K562 (cell line): ENCODE data around the gene DENND1A. TPM values are rescaled to one million over a fixed set of nuclear protein-coding genes. Genes with fewer than 3 reads are reported as not detected.

Experiments used
- ATAC-seq: fragments of 200-7000 bp; cut with Tn5 transposase; 3 replicates; pipeline ENCODE4 v1.9.1; 2020; ENCODE audit warnings: moderate library complexity
- BruUV-seq: library from RNA; stranded (reverse); fragments of 400-500 nt; replicated peaks from 2 replicates; lab custom pipeline; 2021; lab: Mats Ljungman, UMichigan
- CTCF ChIA-PET: fragments of 300-600 bp; formaldehyde crosslinking; extraction: SDS; loops from one replicate; lab custom pipeline; 2021; ENCODE audit warnings: low intra/inter-chr PET ratio; lab: Yijun Ruan, JAX
- POLR2A ChIA-PET: fragments of 300-600, 350-650 bp; sonication (Branson Sonifier 250); formaldehyde crosslinking; extraction: SDS; loops from one replicate; lab custom pipeline; 2021; ENCODE audit warnings: antibody characterized with exemption, inconsistent platforms; lab: Yijun Ruan, JAX
- DNase-seq, 4 experiments: peaks; one replicate each; pipeline versions ENCODE4 v3.0.0 to v3.0.0-alpha.2; 2011 to 2018; ENCODE audit warnings: low spot score in 3 of 4, mixed read lengths in 3 of 4; ENCODE audit errors: extremely low read depth in 1 of 4
- FAIRE-seq: peaks from 2 replicates; lab custom pipeline; 2011; peaks lifted over from hg19 to GRCh38; lab: Jason Lieb, UNC
- H2AFZ ChIP-seq: 2 replicates; pipeline ENCODE4 v1.6.0; 2011; ENCODE audit warnings: low read depth, low read length, control low read depth, inconsistent platforms
- H3K27ac ChIP-seq: fragments of 200-600 bp; 3 replicates; pipeline ENCODE4 v1.8.0; 2011; ENCODE audit warnings: low read depth, mild to moderate bottlenecking, control low read depth, inconsistent platforms, low read length, moderate library complexity, mixed read lengths; ENCODE audit errors: extremely low read depth
- H3K27me3 ChIP-seq, 2 experiments: fragments of 300-600 bp in 1 of 2; 2 replicates in 1 of 2; 3 replicates in 1 of 2; pipeline versions ENCODE4 v1.6.0 to v1.8.0; 2011; ENCODE audit warnings: inconsistent platforms in 2 of 2, low read length in 2 of 2, mild to moderate bottlenecking in 1 of 2, mixed read lengths in 1 of 2, moderate library complexity in 1 of 2; ENCODE audit not compliant: control insufficient read depth in 2 of 2, insufficient read depth in 2 of 2
- H3K36me3 ChIP-seq: fragments of 300-600 bp; 3 replicates; pipeline ENCODE4 v1.8.0; 2011; ENCODE audit warnings: mild to moderate bottlenecking, low read length, inconsistent platforms; ENCODE audit not compliant: control insufficient read depth, insufficient read depth
- H3K4me1 ChIP-seq, 2 experiments: fragments of 200-600 bp in 1 of 2; replicated peaks in 1 of 2; 2 replicates in 1 of 2; 3 replicates in 1 of 2; pipeline versions ENCODE4 v1.5.1 to v1.8.0; 2011; ENCODE audit warnings: inconsistent platforms in 2 of 2, low read length in 2 of 2, mild to moderate bottlenecking in 1 of 2, mixed read lengths in 1 of 2, moderate library complexity in 1 of 2; ENCODE audit not compliant: control insufficient read depth in 2 of 2, insufficient read depth in 2 of 2
- H3K4me2 ChIP-seq: 2 replicates; pipeline ENCODE4 v1.6.1; 2011; ENCODE audit warnings: low read length, control low read depth, inconsistent platforms, mixed read lengths; ENCODE audit not compliant: insufficient read depth
- H3K4me3 ChIP-seq: fragments of 200-600 bp; sonication (generic), shearing (Covaris generic); 2 replicates; pipeline ENCODE4 v1.5.1; 2016; ENCODE audit warnings: control low read depth, inconsistent platforms
- H3K79me2 ChIP-seq: fragments of 200-600 bp; 3 replicates; pipeline ENCODE4 v1.8.0; 2011; ENCODE audit warnings: low read length, inconsistent platforms; ENCODE audit not compliant: control insufficient read depth, insufficient read depth
- H3K9ac ChIP-seq, 2 experiments: 2 replicates each; pipeline versions ENCODE4 v1.6.0 to v1.6.1; 2011; ENCODE audit warnings: low read depth in 2 of 2, low read length in 2 of 2, control low read depth in 1 of 2, inconsistent platforms in 1 of 2, mild to moderate bottlenecking in 1 of 2, mixed read lengths in 1 of 2; ENCODE audit not compliant: insufficient read depth in 1 of 2
- H3K9me1 ChIP-seq: one replicate; pipeline ENCODE4 v1.6.0; 2011; ENCODE audit warnings: inconsistent platforms, mild to moderate bottlenecking, low read length, moderate library complexity; ENCODE audit not compliant: control insufficient read depth, insufficient read depth
- H3K9me3 ChIP-seq: replicated peaks from 2 replicates; pipeline ENCODE4 v1.5.1; 2011; ENCODE audit warnings: low read depth, low read length, inconsistent platforms; ENCODE audit not compliant: control insufficient read depth, insufficient read depth
- H4K20me1 ChIP-seq: replicated peaks from 2 replicates; pipeline ENCODE4 v1.6.1; 2011; ENCODE audit warnings: low read length, inconsistent platforms, mixed read lengths; ENCODE audit not compliant: control insufficient read depth, insufficient read depth
- CBX8 ChIP-seq: fragments of 200-600 bp; sonication (generic); IDR thresholded peaks from 2 replicates; pipeline ENCODE4 v1.6.1; 2012; ENCODE audit warnings: borderline replicate concordance, mixed run types, low read depth, mild to moderate bottlenecking, moderate library complexity, mixed read lengths, low read length, control low read depth, inconsistent platforms; ENCODE audit not compliant: poor library complexity, severe bottlenecking; ENCODE audit errors: extremely low read depth
- ELF1 ChIP-seq: fragments of 200-800 bp; sonication (Bioruptor generic); IDR thresholded peaks from 2 replicates; pipeline ENCODE4 v1.6.1; 2016; ENCODE audit warnings: missing genetic modification characterization, missing compliant biosample characterization
- GABPB1 ChIP-seq: sonication (generic); formaldehyde crosslinking; IDR thresholded peaks from 2 replicates; pipeline ENCODE4 v1.8.0; 2022; ENCODE audit warnings: mild to moderate bottlenecking, missing genetic modification reagents
- HDAC2 ChIP-seq: fragments of 450-650 bp; IDR thresholded peaks from 2 replicates; pipeline ENCODE4 v1.6.1; 2016; ENCODE audit warnings: mild to moderate bottlenecking
- MGA ChIP-seq: fragments of 450-650 bp; IDR thresholded peaks from 2 replicates; pipeline ENCODE4 v1.6.1; 2016; ENCODE audit warnings: mild to moderate bottlenecking, moderate library complexity
- MXD1 ChIP-seq: fragments of 250-450 bp; sonication (Bioruptor Pico); IDR thresholded peaks from 2 replicates; pipeline ENCODE4 v1.8.0; 2021; ENCODE audit warnings: borderline replicate concordance, mild to moderate bottlenecking, moderate library complexity; ENCODE audit not compliant: poor library complexity, severe bottlenecking
- NR3C1 ChIP-seq: sonication (generic); formaldehyde crosslinking; IDR thresholded peaks from 2 replicates; pipeline ENCODE4 v1.8.1; 2022; ENCODE audit warnings: missing genetic modification reagents
- ZNF146 ChIP-seq: IDR thresholded peaks from one replicate; pipeline ENCODE4 v1.6.1; 2018; ENCODE audit warnings: missing compliant biosample characterization; ENCODE audit not compliant: unreplicated experiment
- ZNF586 ChIP-seq: fragments of 450-650 bp; formaldehyde crosslinking; conservative IDR thresholded peaks from 2 replicates; pipeline ENCODE4 v1.4.0; 2020; ENCODE audit warnings: mild to moderate bottlenecking, moderate library complexity
- ZSCAN29 ChIP-seq: fragments of 450-650 bp; IDR thresholded peaks from 2 replicates; pipeline ENCODE4 v1.6.1; 2017
- WGBS: fragments of 100-300 bp; shearing (Covaris generic); methylation state at CpG from one replicate; pipeline ENCODE4 v1.1.6; 2016; ENCODE audit warnings: low coverage, mixed read lengths; ENCODE audit not compliant: insufficient coverage; ENCODE audit errors: missing lambda C conversion rate; 5-methylcytosine and 5-hydroxymethylcytosine counted together
- in situ Hi-C: fragments of 300-500 bp; cut with MboI; formaldehyde crosslinking; loops from 4 replicates; pipeline ENCODE4 v1.15.0; 2018; ENCODE audit warnings: inconsistent platforms, mixed read lengths
- intact Hi-C: fragments of 100-400 bp; cut with micrococcal nuclease; formaldehyde crosslinking; loops from 2 replicates; pipeline ENCODE4 v1.14.2; 2022
- polyA plus RNA-seq, 8 experiments: library from polyadenylated mRNA; depleted of rRNA in 4 of 8; stranded (reverse) in 5 of 8; unstranded in 3 of 8; fragments of >200 nt; fragmentation: Nextera tagmentation in 2 of 8; fragmentation: Illumina TruSeq in 1 of 8; extraction: Ambion mirVana in 2 of 8; extraction: Trizol in 1 of 8; gene quantifications; 2 replicates each; pipeline versions ENCODE4 v1.2.1 to v1.2.3, GENCODE V29; 2011 to 2014; ENCODE audit warnings: inconsistent platforms in 1 of 8, missing spikeins in 1 of 8
- total RNA-seq, 7 experiments: library from RNA; depleted of rRNA in 6 of 7; stranded (reverse); fragments of >200 nt in 6 of 7; fragmentation: Illumina TruSeq in 2 of 7; extraction: Trizol in 2 of 7; gene quantifications; 2 replicates each; pipeline versions ENCODE4 v1.2.1 to v1.2.3, GENCODE V29; 2011 to 2021; ENCODE audit warnings: low replicate concordance in 1 of 7

Gene DENND1A
- total and polyA plus RNA-seq, 9 of the 15 experiments (the other 6 are each of a cell fraction or from before 2014, with no cell fraction given): 7.6 to 29.5 (median 15.7) TPM

DNA sequence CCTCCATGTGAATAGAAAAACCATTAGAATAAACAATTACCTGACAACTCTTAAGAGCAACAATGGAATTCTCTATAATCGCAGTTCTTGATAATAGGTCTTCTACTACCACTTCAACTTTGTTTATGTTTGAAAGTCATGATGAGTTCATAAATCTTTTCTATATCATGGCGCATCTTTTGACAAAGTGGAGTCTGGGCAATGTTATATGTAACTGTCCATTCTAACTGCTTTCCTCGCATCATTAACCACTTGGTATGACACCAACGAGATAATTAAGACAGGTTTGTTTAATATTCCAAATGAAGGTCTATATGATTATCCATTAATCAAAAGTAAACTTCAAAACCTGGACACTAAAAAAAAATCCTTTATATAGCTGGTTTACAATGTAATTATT is 272.0 kb downstream of the DENND1A start (continued):
- TF ChIP-seq MXD1 (CRISPR knock-in tag) (no peak), CBX8 (no peak), ELF1 (no peak), ZNF586 (no peak), HDAC2 (no peak), NR3C1 (CRISPR knock-in tag) (no peak), ZSCAN29 (no peak), GABPB1 (CRISPR knock-in tag) (no peak)
- TF ChIP-seq, all 486 proteins: peak for 2

DNA sequence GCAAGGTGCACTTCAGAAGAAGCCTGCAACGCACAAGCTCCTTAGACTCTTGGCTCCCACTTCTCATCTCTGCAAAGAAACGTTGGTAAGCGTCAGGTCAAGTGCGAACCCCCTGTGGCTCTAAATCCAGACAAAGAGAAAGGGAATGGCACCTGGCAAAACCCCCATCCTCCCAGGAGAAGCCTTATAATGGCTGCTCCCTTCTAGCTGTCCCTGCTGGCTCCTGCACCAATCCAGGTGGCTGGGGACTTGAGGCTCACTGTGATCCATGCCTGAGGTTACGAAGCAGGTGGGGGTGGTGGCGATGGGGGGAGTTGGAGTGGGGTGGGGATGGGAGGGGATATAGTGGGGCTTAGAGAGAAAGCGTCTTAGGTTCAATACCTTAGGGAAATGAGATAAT is 272.8 kb downstream of the DENND1A start:
- H3K4me2 ChIP-seq: no peak overlapping the region
- intact Hi-C loops: no loop called here
- H3K9ac ChIP-seq: no peak overlapping the region
- no peaks in the 10 kb centered on the region; the same call in 2 of the 3 replicates for H3K36me3 ChIP-seq
- ATAC-seq: no peak
- TF ChIP-seq ZNF146 (CRISPR knock-in tag) (no peak), MGA (no peak)
- H3K9me1 ChIP-seq: peaks cover 3% of the 10 kb centered on the region
- no peak for DNase-seq
- no TSS peak for BruUV-seq
- peaks cover 27% of the 10 kb centered on the region in 2 experiments for H3K4me1 ChIP-seq
- no peaks in the 10 kb centered on the region for H3K9me3 ChIP-seq
- no peak overlapping the region for H3K4me3 ChIP-seq
- ChIA-PET POLR2A (interaction anchor here (1.0 kb wide), 1 partner anchor 12 kb away, joined by 3 read pairs; no protein-coding TSS in a partner anchor), CTCF (no interaction called here)
- H3K27me3 ChIP-seq: no peaks in the 10 kb centered on the region
- in situ Hi-C loops: no loop called here
- 72% methylated on average over 7 of the region's 7 CpGs for WGBS
- H3K27ac ChIP-seq: no peak overlapping the region
- FAIRE-seq: no peak
- H2AFZ ChIP-seq: no peak overlapping the region
- H4K20me1 ChIP-seq: peaks cover 4% of the 10 kb centered on the region; the same call in 1 of the 2 replicates
- no peaks in the 10 kb centered on the region for H3K79me2 ChIP-seq
